ENCODE results near the gene TM7SF2.
"Not testable (repeated sequence)": the region's sequence is repeated elsewhere in the genome, so short reads cannot be mapped to it uniquely, and the experiment has no call there.

The TM7SF2 gene

GRCh38 chr11:65113839-65114238, 2.2 kb downstream of the TM7SF2 start:
- no peak for DNase-seq (ENCODE audit: extremely low read depth in 1 of 2, low read depth in 1 of 2)

- DNase-seq (ENCODE audit: extremely low read depth in 1 of 2, low read depth in 1 of 2): no peak
Measured at GRCh38 chr11:65114538-65115171, 3.0 kb downstream of the TM7SF2 start.

DNA sequence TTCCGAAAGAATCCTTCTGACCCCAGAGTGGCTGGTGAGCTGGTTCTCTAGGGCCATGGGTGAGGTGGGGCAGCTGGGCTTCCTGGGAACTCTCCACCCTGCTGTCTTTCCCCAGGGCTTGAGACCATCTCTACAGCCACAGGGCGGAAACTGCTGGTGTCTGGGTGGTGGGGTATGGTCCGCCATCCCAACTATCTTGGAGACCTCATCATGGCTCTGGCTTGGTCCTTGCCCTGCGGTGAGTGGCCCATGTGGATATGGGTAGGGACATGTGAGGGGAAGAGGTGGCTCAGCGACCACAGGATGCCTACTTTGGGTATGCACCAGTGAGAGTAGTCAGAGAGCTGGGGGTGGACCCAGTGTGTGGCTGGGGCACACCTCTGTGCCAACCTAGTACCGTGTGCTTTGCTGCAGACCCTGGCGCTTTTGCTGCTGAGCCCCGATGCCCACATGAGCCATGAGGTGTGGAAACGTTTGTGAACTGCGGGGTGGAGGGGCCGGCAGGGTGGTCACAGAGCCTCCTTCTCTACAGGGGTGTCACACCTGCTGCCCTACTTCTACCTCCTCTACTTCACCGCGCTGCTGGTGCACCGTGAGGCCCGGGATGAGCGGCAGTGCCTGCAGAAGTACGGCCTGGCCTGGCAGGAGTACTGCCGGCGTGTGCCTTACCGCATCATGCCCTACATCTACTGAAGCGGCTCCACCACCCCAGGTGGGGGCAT, 3.9 kb downstream of the TM7SF2 start:
- no peak for DNase-seq (ENCODE audit: extremely low read depth in 1 of 2, low read depth in 1 of 2)

GRCh38 chr11:65116370-65117205, 4.9 kb downstream of the TM7SF2 start:
- peak in 1 of 2 donors; percentile 62 for DNase-seq (ENCODE audit: extremely low read depth in 1 of 2, low read depth in 1 of 2)

- DNase-seq (ENCODE audit: extremely low read depth in 1 of 2, low read depth in 1 of 2): peak; percentile 99 to 100
Measured at GRCh38 chr11:65117206-65118096, 5.8 kb downstream of the TM7SF2 start, which contains the start of gene ZNHIT2. Gene ZNHIT2, minus strand, starts transcription at chr11:65117701. Its CDS starts 48 bp downstream, at chr11:65117653.

DNA sequence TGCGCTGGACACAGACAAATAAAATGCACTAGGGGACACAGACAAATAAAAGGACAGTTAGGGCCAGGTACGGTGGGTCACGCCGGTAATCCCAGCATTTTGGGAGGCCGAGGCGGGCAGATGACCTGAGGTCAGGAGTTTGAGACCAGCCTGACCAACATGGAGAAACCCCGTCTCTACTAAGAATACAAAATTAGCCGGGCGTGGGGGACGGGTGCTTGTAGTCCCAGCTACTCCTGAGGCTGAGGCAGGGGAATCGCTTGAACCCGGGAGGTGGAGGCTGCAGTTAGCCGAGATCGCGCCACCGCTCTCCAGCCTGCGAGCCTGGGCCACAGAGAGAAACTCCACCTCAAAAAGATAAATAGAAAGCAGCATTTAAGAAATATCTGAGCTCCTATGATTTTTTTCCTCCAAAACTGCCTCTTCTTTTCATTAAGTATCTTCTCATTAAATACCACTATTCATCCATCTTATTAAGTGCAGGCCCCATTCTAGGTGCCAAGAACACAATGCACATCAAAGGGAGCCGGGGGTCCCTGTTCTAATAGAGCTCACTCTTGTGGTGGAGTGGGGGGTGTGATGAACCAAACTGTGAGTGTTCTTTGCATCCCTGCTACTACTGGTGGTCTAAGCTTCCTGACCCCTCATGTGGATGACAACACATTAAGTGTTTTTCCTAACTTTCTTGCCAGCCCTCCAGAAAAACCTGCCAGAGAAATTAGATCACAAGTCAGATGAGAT, 6.6 kb downstream of the TM7SF2 start:
- DNase-seq (ENCODE audit: extremely low read depth in 1 of 2, low read depth in 1 of 2): no peak

- not testable (repeated sequence) for DNase-seq (ENCODE audit: extremely low read depth in 1 of 2, low read depth in 1 of 2)
Measured at GRCh38 chr11:65118891-65119669, 7.4 kb downstream of the TM7SF2 start.

GRCh38 chr11:65119670-65119995, 8.0 kb downstream of the TM7SF2 start:
- no peak for DNase-seq (ENCODE audit: extremely low read depth in 1 of 2, low read depth in 1 of 2)

GRCh38 chr11:65120831-65121230, 9.2 kb downstream of the TM7SF2 start:
- DNase-seq (ENCODE audit: extremely low read depth in 1 of 2, low read depth in 1 of 2): no peak

- no peak for DNase-seq (ENCODE audit: extremely low read depth in 1 of 2, low read depth in 1 of 2)
Measured at GRCh38 chr11:65121447-65121864, 9.8 kb downstream of the TM7SF2 start.

GRCh38 chr11:65121865-65122696, 10.4 kb downstream of the TM7SF2 start, which contains the start of the genes FAU and MRPL49:
Gene FAU, minus strand, starts transcription at chr11:65122134. Its CDS starts 321 bp downstream, at chr11:65121813.
Gene MRPL49, plus strand, starts transcription at chr11:65122321. Its CDS starts 26 bp downstream, at chr11:65122347.
- peak; percentile 98 to 99 for DNase-seq (ENCODE audit: extremely low read depth in 1 of 2, low read depth in 1 of 2)

- DNase-seq (ENCODE audit: extremely low read depth in 1 of 2, low read depth in 1 of 2): no peak
Measured at GRCh38 chr11:65124480-65125196, 13.0 kb downstream of the TM7SF2 start.

DNA sequence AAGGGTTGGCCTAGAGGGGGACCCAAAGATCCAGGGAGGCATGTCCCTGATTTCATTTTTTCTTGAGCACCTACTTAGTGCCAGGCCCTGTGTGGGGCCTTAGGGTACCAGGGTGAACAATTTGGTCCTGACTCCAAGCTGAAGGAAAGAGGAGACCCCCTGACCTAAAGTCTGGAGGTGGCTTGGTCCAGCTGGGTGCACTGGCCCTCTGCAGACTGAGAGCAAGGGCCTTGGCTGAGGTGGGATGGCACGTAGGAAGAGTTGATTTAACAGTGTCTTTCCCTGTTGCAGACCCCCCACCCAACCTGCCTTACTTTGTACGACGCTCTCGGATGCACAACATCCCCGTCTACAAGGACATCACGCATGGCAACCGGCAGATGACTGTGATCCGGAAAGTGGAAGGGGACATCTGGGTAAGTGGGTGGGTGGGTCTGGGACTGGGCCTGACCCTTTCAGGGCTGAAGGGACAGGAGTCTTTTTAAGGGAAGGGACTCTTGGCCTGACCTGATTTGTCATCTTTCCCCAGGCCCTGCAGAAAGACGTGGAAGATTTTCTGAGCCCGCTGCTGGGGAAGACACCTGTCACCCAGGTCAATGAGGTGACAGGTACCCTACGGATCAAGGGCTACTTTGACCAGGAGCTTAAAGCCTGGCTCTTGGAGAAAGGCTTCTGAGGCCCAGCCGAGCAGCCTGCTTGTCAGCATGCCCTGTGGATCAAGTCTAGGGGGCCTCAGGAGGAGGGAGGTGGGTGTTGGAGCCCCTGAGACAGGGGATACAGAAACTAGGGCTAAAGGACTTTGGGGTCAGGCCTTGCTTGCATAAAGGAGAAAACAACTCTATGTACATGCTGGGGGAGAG, 13.8 kb downstream of the TM7SF2 start:
- DNase-seq (ENCODE audit: extremely low read depth in 1 of 2, low read depth in 1 of 2): no peak

DNA sequence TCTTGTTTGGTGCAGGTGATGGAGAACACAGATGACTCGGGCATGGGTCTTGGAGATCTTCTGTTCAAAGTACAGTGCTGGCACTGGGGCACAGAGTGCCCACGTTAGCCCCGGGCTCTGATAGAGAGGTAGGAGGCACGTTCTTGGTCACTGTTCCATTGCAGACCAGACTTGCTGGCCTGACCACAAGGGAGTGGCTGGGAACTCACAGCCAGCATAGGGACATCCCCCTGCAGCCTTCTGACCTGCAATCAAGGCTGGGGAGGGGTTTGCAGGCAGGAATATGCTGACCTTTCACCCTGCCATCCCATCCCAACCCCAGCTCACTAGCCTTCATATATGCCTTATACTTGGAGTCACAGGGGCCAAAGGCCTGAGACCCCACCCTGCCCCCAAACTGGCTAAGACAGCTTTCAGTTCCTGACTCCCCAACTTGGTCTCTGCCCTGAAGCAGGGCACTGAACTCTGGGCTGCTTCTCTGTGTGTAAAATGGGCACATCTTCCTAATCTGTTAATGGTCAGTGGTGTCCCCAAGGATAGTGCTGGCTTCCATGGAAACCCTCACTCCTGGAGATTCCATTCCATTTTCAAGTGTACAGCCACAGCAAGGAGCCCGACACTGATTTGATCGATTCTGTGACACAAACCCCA, 15.1 kb downstream of the TM7SF2 start:
- DNase-seq (ENCODE audit: extremely low read depth in 1 of 2, low read depth in 1 of 2): no peak

DNA sequence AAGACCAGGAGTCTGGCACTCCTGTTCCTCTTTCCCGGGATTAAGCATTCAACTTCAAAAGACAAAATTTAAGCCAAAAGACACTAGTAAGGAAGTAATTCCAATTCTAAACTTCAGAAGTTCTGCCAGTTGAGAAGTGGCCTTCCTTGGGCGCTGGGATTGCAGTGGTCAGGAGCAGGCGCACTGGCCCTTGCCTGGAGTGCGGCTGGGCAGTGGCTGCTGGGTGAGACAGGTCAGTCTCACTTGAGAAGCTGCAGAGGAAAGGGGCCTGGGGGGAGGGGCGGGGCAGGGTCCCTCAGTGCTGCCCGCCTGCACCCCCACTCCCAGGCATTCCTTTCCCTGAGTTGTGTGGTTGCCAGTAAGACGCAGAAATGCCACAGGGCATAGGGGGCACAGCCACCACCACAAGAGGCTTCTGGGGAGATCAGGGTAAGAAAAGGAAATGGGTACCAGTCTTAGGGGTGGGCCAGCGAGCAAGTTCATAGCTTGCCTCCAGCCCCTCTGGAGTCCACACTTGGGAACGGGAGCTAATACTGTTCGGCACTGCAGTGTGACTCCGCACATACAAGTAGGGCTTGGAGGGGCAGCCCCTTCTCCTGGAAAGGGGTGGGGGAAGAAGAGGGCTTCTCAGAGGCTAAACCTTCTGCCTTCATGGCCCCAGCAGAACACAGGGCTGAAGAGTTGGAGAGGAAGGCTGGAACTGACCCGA, 16.0 kb downstream of the TM7SF2 start:
- no peak for DNase-seq (ENCODE audit: extremely low read depth in 1 of 2, low read depth in 1 of 2)

Measured in stimulated activated CD8-positive, alpha-beta memory T cell treated with anti-CD3 and anti-CD28 coated beads, Interleukin-7, amount 100 ng/mL, for 48 hours (primary cell).